ENCODE data around the gene ZKSCAN2. TPM values are rescaled to one million over a fixed set of nuclear protein-coding genes. Genes with fewer than 3 reads are reported as not detected.

ZKSCAN2 gene
- total RNA-seq, 2 donors from 2014 or later, result 1.8 to 4.0 TPM

Other genes starting within 250 kb of the ZKSCAN2 start
- 10 to 100 TPM; 35.9 to 54.7 TPM for gene ARHGAP17, start 242.5 kb downstream of the ZKSCAN2 start, total RNA-seq
- 10 to 100 TPM; 23.4 to 30.6 TPM for gene LCMT1, start 146.1 kb downstream of the ZKSCAN2 start, total RNA-seq
- 100 to 1,000 TPM; 195 to 198 TPM for gene AQP8, start 40.9 kb downstream of the ZKSCAN2 start, total RNA-seq

All from body of pancreas (tissue), 2 donors.